DMS 273 (cell line): Measurements from ENCODE around the gene CCDC9B.

Experiments used
- DNase-seq: peaks from one replicate; lab custom pipeline; 2025; ENCODE audit not compliant: unreplicated experiment; lab: John Stamatoyannopoulos, UW

Gene CCDC9B

GRCh38 chr15:40345867-40346578, 5.3 kb upstream of the CCDC9B start:
- no peak for DNase-seq

- DNase-seq, result no peak
These were observed 4.6 kb upstream of the CCDC9B start for GRCh38 chr15:40345225-40345866.

GRCh38 chr15:40344631-40345120, 3.9 kb upstream of the CCDC9B start:
- peak; percentile 72 for DNase-seq

GRCh38 chr15:40344217-40344616, 3.5 kb upstream of the CCDC9B start:
- no peak for DNase-seq

GRCh38 chr15:40343512-40343911, 2.8 kb upstream of the CCDC9B start:
- no peak for DNase-seq

GRCh38 chr15:40342416-40343320, 1.9 kb upstream of the CCDC9B start:
- no peak for DNase-seq

GRCh38 chr15:40340038-40340739, 550 bp downstream of the CCDC9B start:
- DNase-seq, result peak; percentile 68

GRCh38 chr15:40339621-40339945, 1.2 kb downstream of the CCDC9B start:
- peak; percentile 33 for DNase-seq

GRCh38 chr15:40338921-40339620, 1.7 kb downstream of the CCDC9B start:
- no peak for DNase-seq

GRCh38 chr15:40338041-40338657, 2.6 kb downstream of the CCDC9B start:
- DNase-seq, result peak; percentile 83

GRCh38 chr15:40337597-40337996, 3.1 kb downstream of the CCDC9B start:
- no peak for DNase-seq

- peak; percentile 30 for DNase-seq
These were observed 4.0 kb downstream of the CCDC9B start for GRCh38 chr15:40336744-40337122.

- peak; percentile 70 for DNase-seq
These were observed 4.6 kb downstream of the CCDC9B start for GRCh38 chr15:40335938-40336743.

- no peak for DNase-seq
These were observed 5.6 kb downstream of the CCDC9B start for GRCh38 chr15:40334941-40335795.

- no peak for DNase-seq
These were observed 6.2 kb downstream of the CCDC9B start for GRCh38 chr15:40334541-40334940.

- no peak for DNase-seq
These were observed 6.7 kb downstream of the CCDC9B start for GRCh38 chr15:40333922-40334492.

GRCh38 chr15:40332113-40332781, 8.5 kb downstream of the CCDC9B start:
- DNase-seq, result peak; percentile 61
